Mucosa of rectum (tissue), 2 donors: ENCODE results near the gene SDC4.

ENCODE experiments used
- H3K27ac ChIP-seq, 2 donors: one replicate each; pipeline ENCODE4 v1.7.0; 2013; ENCODE audit warnings: inconsistent platforms in 2 of 2, low read depth in 2 of 2, low read length in 2 of 2
- H3K27me3 ChIP-seq, 2 donors: one replicate each; pipeline ENCODE4 v1.7.0; 2013; ENCODE audit warnings: low read length in 2 of 2; ENCODE audit not compliant: control insufficient read depth in 2 of 2, insufficient read depth in 2 of 2
- H3K36me3 ChIP-seq, 2 donors: one replicate each; pipeline ENCODE4 v1.7.0; 2013; ENCODE audit warnings: low read length in 2 of 2; ENCODE audit not compliant: control insufficient read depth in 2 of 2, insufficient read depth in 2 of 2
- H3K4me1 ChIP-seq, 2 donors: one replicate each; pipeline ENCODE4 v1.7.0; 2013; ENCODE audit warnings: low read length in 2 of 2, mild to moderate bottlenecking in 1 of 2; ENCODE audit not compliant: control insufficient read depth in 2 of 2, insufficient read depth in 2 of 2
- H3K4me3 ChIP-seq, 2 donors: one replicate each; pipeline ENCODE4 v1.7.0; 2013; ENCODE audit warnings: low read length in 2 of 2
- H3K9ac ChIP-seq, 2 donors: one replicate each; pipeline ENCODE4 v1.7.0; 2013; ENCODE audit warnings: low read length in 2 of 2, low read depth in 1 of 2, mild to moderate bottlenecking in 1 of 2
- H3K9me3 ChIP-seq, 2 donors: one replicate each; pipeline ENCODE4 v1.7.0; 2013; ENCODE audit warnings: low read length in 2 of 2; ENCODE audit not compliant: control insufficient read depth in 2 of 2
- donor health status: healthy.
- donor health status: Normal muscosa, but diverticular disease.

SDC4 gene, protein sequence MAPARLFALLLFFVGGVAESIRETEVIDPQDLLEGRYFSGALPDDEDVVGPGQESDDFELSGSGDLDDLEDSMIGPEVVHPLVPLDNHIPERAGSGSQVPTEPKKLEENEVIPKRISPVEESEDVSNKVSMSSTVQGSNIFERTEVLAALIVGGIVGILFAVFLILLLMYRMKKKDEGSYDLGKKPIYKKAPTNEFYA

DNA sequence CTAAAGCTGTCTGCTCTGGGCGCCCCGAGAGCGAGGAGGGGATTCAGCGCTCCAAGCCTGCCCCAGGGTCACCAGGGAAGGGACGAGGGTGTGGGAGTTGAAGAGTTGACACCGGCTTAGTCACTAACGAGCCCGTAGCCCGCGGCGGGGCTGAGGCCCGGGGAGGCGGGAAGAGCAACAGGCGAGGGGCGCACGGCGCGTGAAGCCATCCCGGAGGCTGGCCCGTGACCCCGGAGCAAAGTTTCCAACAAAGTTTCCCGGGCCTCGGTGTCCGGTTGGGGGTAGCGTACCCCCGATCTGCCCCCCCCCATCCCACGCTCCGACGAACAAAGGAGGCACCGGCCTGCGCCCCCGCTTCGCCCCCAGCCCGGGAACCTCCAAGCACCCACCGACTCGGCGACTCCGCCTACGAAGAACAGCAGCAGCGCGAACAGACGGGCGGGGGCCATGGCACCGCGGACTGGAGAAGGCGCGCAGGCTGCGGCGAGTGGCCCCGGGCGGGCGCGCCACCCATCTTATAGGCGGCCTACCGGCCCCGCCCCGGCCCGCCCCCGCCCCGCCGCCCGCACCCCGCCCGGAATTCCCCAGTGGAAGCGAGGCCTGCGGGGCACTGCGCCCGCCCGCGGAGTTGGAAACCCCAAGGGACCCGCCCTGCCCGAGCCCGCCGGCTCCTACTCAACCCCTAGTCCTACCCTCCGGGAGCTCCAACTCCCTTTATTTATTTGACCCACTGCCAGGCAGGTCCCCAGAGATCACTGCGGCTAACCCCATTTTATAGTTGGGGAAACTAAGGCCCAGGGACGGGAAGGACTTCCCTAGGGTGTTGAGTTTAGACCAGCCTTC, at the start of gene SDC4:
SDC4 (minus strand) TSS at position 489 of the 843 bp plus-strand sequence; CDS start at position 449, 40 bp downstream.
- H3K4me3 ChIP-seq = peak within 1 kb of the TSS; percentile 79 to 94
- peak within 1 kb of the TSS; percentile 82 to 91 for H3K27ac ChIP-seq
- H3K27me3 ChIP-seq = no peaks in the 10 kb centered on the region
- peak within 1 kb of the TSS; percentile 91 to 96 for H3K9ac ChIP-seq
- peaks cover 34 to 45% of the 10 kb centered on the region in 2 donors for H3K4me1 ChIP-seq
- no peaks in the 10 kb centered on the region for H3K36me3 ChIP-seq
- H3K9me3 ChIP-seq = no peaks in the 10 kb centered on the region

DNA sequence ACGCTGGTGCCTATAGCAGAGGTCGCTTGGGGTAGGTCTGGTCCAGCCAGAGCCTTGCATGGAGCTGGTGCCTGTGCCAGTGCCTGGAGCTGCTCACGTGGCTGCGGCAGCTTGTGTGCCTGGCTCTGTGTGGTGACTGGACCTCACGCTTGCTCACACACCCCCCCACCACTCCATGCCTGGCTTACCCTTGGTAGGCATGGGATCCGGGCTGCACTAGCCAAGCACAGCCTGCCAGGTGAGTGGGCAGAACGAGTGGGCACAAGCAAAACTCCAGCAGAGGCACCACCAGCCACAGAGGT, 46.8 kb upstream of the SDC4 start:
- no peaks in the 10 kb centered on the region for H3K27me3 ChIP-seq
- H3K27ac ChIP-seq = no peak overlapping the region
- H3K9ac ChIP-seq = no peak overlapping the region
- no peak overlapping the region for H3K4me3 ChIP-seq
- H3K9me3 ChIP-seq = no peaks in the 10 kb centered on the region
- no peaks in the 10 kb centered on the region for H3K4me1 ChIP-seq
- no peaks in the 10 kb centered on the region for H3K36me3 ChIP-seq

DNA sequence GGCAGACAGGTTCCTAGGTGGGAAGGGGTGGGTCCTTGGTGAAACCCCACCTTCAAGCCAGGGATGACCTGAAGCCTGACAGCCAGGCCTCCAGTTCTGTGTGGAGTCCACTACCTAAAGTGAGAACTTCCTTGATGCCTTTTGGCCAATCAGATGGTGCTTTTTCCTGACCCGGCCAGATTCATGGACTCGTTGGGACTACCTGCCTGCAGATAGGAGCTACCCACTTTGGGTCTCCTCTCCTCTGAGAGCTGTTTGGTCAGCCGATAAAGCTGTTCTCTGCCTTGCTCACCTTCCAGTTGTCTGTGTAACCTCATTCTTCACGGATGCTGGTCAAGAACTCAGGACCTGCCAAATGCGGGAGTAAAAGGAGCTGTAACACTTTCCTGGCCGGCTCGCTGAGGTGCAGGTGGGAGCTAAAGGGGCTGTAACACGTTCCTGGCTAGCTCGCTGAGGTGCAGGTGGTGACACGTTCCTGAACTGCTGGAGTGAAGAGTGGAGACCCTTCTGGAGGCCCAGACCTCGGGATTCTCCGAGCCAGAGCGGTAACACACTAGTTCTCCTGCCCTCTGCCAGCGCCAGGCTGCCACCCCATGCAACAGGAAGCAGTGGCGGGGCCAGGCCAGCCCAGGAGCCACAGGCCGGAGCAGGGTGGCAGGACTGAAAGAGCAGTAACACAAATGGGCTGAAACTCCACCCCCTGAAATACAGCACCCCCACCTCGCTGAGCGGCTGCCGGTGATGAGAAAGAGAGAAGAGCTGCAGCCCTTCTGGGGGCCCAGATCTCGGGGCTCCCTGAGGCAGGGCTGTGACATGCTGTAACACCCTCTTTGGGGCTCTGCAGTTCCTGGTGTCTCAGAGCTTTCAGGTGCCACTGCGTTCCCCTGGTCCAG, 46.2 kb upstream of the SDC4 start:
- Histone ChIP-seq H3K27ac (no peak overlapping the region), H3K27me3 (no peaks in the 10 kb centered on the region)

GRCh38 chr20:45392733-45393132, 44.5 kb upstream of the SDC4 start:
- no peak overlapping the region for H3K4me3 ChIP-seq
- H3K9me3 ChIP-seq = no peaks in the 10 kb centered on the region
- no peaks in the 10 kb centered on the region for H3K4me1 ChIP-seq
- H3K36me3 ChIP-seq = no peaks in the 10 kb centered on the region
- H3K27ac ChIP-seq = no peak overlapping the region
- no peak overlapping the region for H3K9ac ChIP-seq
- no peaks in the 10 kb centered on the region for H3K27me3 ChIP-seq

More for the DNA sequence above, 46.2 kb upstream of the SDC4 start:
- Histone ChIP-seq H3K36me3 (no peaks in the 10 kb centered on the region), H3K9me3 (no peaks in the 10 kb centered on the region), H3K4me3 (no peak overlapping the region), H3K9ac (no peak overlapping the region), H3K4me1 (no peaks in the 10 kb centered on the region)

DNA sequence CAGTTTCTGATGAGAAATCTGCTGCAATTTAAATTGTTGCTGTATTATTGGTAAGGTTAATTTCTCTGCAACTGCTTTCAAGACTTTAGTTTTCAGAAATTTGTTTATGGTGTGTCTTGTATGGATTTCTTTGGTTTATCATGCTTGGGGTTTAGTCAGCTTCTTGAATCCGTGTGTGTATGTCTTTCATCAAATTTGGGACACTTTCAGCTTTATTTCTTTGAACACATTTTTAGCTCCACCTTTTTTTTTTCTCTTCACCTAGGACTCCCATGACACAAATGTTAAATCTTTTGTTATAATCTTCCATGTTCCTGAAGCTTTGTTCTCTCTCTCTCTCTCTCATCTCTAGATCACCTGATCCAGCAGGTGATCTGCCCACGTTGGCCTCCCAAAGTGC, 43.3 kb upstream of the SDC4 start:
- Histone ChIP-seq H3K36me3 (no peaks in the 10 kb centered on the region), H3K4me1 (no peaks in the 10 kb centered on the region), H3K4me3 (no peak overlapping the region), H3K9me3 (no peaks in the 10 kb centered on the region), H3K27ac (no peak overlapping the region), H3K27me3 (no peaks in the 10 kb centered on the region), H3K9ac (no peak overlapping the region)

GRCh38 chr20:45390931-45391330, 42.7 kb upstream of the SDC4 start:
- Histone ChIP-seq H3K27ac (no peak overlapping the region), H3K4me3 (no peak overlapping the region), H3K27me3 (no peaks in the 10 kb centered on the region), H3K9ac (no peak overlapping the region), H3K9me3 (no peaks in the 10 kb centered on the region), H3K4me1 (no peaks in the 10 kb centered on the region), H3K36me3 (no peaks in the 10 kb centered on the region)

- Histone ChIP-seq H3K4me3 (no peak overlapping the region), H3K9me3 (no peaks in the 10 kb centered on the region), H3K27me3 (no peaks in the 10 kb centered on the region), H3K4me1 (no peaks in the 10 kb centered on the region), H3K9ac (no peak overlapping the region), H3K36me3 (no peaks in the 10 kb centered on the region), H3K27ac (no peak overlapping the region)
These were observed 39.0 kb upstream of the SDC4 start for GRCh38 chr20:45387274-45387673.

DNA sequence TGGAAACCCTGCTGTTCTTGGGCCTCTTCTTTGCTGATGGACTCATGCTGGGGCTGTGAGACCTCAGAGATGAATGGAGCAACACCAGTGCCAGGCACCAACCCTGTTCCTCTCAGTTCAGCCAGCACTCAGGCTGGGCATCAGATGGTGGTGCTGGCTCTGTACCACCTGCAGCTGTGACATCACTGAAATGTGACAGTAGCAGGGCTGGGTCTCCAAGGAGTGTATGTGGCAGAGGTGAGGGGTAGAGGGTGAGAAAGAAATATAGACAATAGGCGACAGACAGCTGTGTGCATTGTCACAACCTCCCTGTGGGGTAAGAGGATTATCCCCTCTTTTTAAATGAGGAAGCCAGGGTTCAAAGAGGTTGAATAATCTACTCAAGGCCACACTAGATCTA, 30.0 kb upstream of the SDC4 start, which contains the start of gene TP53TG5:
TP53TG5 (minus strand) TSS at position 135 of the 400 bp plus-strand sequence; CDS start at position 46, 89 bp downstream.
- Histone ChIP-seq H3K9me3 (no peaks in the 10 kb centered on the region), H3K9ac (no peak within 1 kb of the TSS), H3K36me3 (no peaks in the 10 kb centered on the region), H3K4me1 (peaks cover 4 to 6% of the 10 kb centered on the region in 2 donors), H3K27ac (no peak within 1 kb of the TSS), H3K27me3 (no peaks in the 10 kb centered on the region), H3K4me3 (no peak within 1 kb of the TSS)

DNA sequence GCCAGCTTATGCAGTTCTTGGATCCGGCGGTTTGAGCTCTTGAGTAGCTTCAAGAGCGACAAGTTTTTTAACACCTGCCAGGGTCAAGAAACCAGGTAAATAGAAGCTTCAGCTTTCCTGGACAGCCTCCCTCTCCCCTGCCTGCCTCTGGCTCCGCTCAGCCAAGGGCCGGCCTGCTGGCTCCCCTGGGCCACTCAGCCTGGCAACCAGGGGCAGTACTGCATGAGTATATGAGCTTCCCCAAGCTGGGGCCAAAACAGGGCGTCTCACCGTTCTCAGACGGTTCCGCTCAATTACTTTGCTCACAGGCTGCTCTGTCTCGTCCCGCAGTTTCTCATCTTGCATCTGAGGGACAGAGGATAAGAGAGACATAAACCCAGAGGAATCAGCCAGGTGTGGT, 29.0 kb upstream of the SDC4 start:
- no peaks in the 10 kb centered on the region for H3K36me3 ChIP-seq
- H3K4me3 ChIP-seq = no peak overlapping the region
- no peak overlapping the region for H3K9ac ChIP-seq
- H3K27ac ChIP-seq = no peak overlapping the region
- peaks cover 4 to 10% of the 10 kb centered on the region in 2 donors for H3K4me1 ChIP-seq
- no peaks in the 10 kb centered on the region for H3K9me3 ChIP-seq
- H3K27me3 ChIP-seq = no peaks in the 10 kb centered on the region

DNA sequence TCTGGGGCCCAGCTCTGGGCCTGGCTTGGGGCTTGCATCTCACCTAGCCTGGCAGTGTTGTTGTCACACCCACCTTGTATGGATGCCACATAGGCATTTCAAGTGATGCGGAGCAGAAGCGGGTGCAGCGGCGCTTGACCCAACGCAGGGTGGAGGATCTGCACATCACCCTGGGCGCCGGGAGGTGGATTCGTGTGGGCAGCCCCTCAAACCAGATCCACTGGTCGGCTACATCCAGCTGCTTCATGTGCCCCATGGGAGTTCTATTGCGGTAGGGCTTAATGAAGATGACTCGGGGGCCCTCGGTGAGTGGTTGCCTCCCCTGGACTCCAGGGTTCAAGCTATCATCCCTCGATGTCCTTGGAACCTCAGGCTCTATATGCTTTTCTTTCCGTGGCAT, 26.7 kb upstream of the SDC4 start:
- no peak overlapping the region for H3K9ac ChIP-seq
- no peak overlapping the region for H3K27ac ChIP-seq
- peaks cover 4 to 12% of the 10 kb centered on the region in 2 donors for H3K4me1 ChIP-seq
- H3K27me3 ChIP-seq = no peaks in the 10 kb centered on the region
- H3K36me3 ChIP-seq = no peaks in the 10 kb centered on the region
- H3K4me3 ChIP-seq = no peak overlapping the region
- no peaks in the 10 kb centered on the region for H3K9me3 ChIP-seq
